ENCODE measurements around the gene CD164.
"Not testable (repeated sequence)": the region's sequence is repeated elsewhere in the genome, so short reads cannot be mapped to it uniquely, and the experiment has no call there.

DNA sequence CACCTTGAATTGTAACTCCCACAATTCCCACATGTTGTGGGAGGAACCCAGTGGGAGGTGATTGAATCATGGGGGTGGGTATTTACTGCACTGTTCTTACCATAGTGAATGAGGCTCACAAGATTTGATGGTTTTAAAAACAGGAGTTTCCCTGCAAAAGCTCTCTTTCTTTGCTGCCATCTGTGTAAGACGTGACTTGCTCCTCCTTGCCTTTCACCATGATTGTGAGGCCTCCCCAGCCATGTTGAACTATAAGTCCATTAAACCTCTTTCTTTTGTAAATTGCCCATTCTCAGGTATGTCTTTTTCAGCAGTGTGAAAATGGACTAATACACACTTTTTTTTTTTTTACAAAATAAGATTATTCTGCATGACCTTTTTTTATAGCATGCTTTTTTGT lies 48.4 kb downstream of the CD164 start:
- TF ChIP-seq CTCF (conservative IDR thresholded peaks at IDR 0.05; ENCODE audit: low read depth, low read length); CHD1 (IDR thresholded peaks at IDR 0.05; ENCODE audit: low read depth, low read length); POLR2A (IDR thresholded peaks at IDR 0.05; ENCODE audit: low read depth, low read length); FOS (IDR thresholded peaks at IDR 0.05; ENCODE audit: low read depth, low read length); CEBPB (IDR thresholded peaks at IDR 0.05; ENCODE audit: low read depth, low read length): not testable (repeated sequence)
- TF ChIP-seq, protein P1, sequence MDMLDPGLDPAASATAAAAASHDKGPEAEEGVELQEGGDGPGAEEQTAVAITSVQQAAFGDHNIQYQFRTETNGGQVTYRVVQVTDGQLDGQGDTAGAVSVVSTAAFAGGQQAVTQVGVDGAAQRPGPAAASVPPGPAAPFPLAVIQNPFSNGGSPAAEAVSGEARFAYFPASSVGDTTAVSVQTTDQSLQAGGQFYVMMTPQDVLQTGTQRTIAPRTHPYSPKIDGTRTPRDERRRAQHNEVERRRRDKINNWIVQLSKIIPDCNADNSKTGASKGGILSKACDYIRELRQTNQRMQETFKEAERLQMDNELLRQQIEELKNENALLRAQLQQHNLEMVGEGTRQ (IDR thresholded peaks at IDR 0.05; ENCODE audit: low read depth, low read length): not testable (repeated sequence)
